Measurements from ENCODE around the gene ZNF101.

ZNF101 gene

DNA sequence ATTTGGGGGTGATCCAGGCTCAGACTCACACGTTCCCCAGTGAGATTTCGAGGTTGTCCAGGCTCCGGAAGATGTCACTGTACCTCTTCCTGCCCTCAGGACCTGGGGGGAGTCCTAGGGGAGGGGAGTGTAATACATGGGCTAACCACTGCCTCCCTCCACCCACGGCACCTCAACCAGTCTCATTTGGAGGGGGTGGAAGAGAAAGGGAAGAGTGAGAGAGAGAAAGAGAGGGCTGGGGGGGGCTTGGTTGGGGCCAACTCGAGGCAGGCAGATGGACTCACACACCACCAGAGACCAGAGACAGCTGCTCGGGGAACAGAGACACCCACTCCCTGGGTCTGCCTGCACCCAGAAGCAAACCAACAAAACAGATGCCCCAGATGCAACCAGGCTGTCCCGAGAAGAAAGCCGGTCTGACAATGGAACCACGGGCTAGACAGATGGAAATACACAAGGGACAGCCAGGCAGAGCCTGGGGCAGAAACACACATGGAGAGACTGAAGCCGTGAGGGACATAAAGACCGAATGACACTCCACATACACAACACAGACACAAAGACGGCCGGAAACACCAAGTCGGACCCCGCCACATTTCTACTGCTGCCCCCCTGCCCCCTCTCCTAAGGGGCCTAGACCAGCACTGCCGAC lies 26.0 kb upstream of the ZNF101 start:
- DNase-seq, result peak in 1 of 2 donors; percentile 36

DNA sequence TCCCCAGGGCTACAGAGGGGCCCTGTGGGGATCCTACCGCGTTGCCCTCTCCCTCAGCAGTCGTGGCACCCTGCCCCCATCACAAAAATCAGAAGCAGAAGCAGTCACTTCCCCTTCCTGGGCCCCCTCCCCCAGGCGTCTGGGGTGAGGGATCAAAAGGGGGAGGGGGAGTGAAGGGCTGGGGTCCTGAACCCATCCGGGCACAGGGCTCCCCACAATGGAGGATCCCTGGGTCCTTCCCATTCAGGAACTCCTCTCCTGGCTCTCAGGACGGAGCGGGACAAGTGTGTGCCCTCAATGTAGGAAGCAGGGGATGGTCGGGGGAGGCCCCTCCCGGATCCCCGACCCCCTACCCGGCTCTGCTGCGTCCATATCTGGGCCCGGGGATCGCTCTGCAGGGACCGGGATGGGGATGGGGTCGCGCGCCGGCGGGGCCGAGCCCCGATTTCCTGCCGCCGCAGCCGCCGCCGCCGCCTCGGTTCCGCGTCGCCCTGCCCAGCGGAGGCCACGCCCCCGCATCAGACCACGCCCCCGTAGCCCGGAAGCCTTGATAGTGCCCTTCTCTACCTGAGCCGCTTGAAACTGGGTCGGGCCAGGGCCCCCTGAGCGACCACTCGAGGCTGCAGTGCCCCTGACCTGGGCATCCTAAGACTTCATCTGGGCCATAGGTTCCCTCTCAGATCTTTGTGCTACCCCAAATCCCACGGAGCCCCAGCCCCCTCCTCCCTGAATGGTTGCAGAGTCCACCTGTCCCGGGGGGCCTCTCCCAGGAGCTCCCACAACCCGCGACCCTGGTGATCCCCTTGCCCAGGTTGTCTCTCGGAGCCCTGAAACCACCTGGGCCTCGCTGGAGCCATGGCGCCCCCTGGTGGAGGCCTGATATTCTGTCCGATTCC lies 25.2 kb upstream of the ZNF101 start, which contains the start of gene GMIP:
TSS of gene GMIP (minus strand) at position 500 of the 896 bp plus-strand sequence. CDS start at position 372, 128 bp downstream.
- DNase-seq, result peak; percentile 50 to 78

DNA sequence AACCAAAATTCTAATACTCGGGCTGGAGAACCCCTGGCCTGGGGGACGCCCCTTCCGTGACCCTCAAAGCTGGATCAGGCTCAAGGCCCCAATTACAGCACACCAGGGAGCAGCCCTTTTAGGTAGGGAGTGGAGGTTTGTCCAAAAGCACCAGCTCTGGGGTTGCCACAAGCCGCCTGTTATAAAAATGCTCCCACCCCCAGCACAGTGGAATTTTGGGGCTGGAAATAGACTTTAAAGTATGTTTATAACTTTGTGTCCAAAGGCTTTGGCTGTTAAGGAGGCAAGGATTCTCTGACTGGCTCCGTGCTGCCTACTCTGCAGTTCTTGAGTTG lies 24.6 kb upstream of the ZNF101 start:
- no peak for DNase-seq

DNA sequence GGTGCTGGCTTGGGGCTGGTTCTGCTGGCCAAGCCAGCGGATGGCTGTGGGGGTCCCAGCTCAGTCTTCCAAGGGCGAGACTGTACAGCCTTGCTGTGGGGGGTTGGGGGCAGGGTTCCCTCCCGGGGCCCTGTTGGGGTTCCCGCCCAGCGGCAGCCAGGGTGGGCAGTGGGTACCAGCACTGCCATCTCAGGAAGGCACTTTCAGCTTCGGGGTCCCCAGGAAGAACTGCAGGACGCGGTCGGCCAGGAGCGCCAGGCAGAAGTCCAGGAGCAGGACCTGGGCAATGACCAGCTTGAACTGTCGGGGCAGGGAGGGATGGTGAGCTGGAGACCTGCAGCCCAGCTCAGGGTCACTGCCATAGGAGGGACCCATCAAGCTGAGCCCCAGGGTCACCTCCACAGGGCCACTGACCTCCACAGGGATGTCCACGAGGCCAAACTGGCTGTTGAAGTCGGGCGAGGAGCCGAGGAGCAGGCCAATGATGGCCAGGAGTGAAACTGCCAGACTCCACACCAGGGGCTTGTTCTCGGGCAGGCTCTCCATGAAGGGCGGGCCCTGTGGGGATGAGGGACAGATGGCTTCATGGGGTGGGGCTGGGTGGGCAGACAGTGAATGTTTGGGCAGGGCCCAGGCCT lies 23.3 kb upstream of the ZNF101 start:
- no peak for DNase-seq

DNA sequence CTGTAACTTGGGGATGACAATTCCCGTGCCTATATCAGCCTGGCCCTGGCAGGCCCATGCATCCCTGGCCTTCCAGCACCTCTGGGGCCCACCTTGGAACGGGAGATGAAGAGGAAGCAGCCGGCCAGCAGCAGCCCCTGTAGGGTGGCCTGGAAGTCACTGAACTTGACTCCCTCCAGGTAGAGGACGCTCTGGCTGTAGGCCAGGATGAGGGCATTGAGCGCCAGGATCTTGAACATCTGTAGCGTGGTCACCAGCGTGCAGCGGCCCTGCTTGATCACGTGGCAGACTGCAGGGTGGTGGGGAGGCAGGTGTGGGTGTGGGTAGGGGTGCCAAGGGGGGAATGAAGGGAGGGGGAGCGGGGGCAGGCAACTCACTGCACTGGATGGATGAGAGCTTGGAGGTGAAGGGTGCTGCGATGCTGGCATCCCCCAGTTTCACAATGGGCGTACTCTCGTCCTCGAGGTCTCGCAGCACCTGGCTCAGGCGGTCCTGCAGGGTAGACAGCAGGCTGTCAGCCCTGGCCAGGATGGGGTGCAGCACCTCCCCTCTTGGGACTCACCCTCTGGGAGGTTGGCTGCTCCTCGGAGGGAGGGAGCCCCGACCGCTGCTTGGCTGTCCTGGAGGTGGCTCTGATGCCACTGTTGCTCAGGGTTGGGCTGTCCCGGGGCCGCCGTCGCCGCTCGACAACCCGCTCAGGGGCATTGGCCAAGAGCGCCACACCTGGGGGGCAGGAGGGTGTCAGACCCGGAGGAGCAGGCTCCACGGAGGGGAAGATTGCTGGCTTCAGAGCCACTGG lies 21.4 kb upstream of the ZNF101 start:
- no peak for DNase-seq

DNA sequence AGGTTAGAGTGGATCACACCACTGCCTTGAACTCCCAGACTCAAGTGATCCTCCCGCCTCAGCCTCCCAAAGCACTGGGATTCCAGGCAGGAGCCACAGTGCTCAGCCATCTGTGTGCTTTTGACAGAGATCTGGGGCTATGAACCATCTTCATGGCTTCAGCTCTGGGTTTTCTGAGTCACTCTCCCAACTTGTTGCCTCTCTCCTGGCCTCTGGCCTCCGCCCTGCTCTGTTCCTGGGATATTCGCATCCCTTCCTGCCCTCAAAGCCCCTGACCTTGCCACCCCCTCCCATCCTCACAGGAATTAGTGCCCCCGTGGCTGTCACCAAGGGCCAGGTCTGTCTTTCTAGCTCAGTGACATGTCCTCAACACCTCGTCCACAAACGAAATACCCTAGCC lies 19.5 kb upstream of the ZNF101 start:
- DNase-seq, result no peak

DNA sequence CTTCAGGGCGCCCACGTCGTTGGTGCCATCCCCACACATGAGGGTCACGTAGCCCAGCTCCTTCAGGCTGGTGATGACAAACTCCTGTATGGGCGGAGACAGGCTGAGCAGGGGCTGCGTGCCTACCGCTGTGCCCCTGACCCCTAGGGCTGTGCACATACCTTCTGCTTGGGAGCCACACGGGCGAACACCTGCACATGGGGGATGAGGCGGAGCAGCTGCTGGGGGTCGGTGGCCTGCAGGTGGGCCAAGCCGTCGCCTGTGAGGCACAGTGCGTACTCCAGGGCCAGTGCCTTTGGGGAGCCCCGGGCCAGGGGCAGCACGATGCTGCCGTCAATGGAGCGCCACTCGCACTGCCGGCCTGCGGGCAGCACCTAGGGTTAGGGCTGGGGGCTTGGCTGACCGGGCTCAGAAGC lies 19.1 kb upstream of the ZNF101 start:
- DNase-seq, result no peak

DNA sequence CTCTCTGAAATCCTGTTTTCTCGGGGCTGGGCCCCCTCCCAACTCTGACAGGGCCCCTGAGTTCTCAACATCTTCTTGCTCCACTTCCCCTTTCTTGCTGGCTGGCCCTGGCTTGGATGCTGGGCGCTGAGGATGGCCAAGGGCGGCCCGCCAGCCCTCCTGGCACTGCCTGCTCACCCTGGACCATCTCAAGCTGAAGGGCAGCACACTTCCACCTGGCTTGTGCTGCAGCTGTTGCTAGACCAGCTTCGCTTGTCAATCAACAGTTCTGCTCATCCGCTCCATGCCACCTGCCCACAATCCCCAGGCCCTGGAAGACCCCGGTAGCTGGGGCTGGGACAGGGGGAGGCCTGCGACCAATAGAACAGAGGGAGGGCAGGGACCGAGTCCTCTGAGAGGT lies 18.3 kb upstream of the ZNF101 start:
- DNase-seq, result no peak

DNA sequence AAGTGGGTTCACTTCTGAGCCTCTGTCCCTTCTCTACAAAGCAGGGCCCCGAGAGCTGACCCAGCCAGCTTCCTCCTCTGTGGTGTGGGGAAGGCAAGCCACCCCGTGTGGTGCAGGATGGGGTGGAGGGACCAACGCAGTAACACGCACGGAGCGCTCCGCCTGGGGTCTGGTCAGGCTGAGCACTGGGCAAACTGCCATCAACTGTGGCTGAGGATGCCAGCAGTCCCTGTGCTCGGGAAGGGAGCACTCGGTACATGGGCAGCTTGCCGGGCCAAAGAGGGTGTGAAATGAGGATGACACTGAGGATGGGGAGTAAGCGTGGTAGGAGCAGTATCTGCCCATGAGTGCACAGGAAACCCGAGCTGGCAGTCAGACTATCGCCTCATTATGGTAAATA lies 17.6 kb upstream of the ZNF101 start:
- DNase-seq, result no peak

DNA sequence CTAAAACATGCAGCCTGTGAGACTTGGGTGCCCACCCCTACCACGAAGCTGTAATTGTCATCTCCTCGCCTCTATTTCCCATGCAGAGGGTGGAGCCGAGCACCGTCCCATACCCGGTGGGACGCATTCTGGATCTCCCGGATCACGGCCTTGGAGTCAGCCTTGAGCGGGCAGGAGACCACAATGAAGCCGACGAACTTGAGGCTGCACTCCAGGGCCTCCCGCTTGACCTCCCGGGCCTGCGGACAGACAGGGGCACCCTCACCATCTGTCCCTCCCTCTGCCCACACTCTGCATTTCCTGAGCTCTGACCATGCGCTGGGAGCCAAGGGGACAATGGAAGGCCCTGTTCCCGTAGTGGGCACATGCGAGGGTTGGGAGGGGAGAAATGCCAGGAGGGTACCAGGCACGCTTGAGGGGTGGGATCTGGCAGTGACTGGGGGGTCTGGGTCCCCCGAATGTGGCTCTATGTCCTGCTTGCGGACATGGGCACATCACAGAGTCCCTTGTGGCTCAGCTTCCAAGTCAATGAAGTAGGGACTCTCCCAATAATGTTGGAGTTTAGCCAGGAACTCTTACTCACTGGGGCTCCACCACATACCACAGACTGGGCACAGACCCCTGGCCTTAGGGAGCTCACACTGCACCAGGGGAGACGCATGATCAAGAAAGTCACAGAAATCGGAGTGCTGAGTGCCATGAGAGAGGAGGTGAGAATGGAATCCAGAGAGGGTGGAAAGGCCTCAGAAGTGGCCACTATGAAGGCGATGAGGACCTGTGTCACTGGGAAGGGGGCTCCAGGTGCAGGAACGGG lies 15.9 kb upstream of the ZNF101 start:
- no peak for DNase-seq

DNA sequence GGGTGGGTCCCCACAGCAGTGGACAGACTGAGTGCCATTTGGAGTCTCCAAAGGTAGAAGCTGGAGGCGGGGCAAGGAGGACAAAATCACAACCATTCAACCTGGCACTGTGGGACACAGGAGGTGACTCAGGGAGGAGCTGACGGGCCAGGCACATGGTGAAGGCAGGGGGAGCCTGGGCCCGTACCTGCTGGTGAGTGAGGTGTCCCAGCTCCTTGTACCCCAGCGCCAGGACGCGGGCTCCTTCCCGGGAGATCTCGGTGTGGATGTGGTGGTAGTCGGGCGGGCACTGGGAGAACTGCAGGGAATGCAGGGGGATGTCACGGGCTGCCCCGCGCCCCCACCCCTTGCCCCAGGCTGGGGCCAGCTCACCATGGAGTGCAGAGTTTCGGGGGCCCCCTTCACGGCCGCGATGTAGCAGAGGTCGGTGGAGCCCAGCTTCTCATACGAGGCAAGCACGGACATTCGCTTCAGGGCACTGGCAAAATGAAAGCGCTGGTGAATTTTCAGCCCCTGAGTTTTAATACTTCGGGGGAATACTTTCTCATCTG lies 15.0 kb upstream of the ZNF101 start:
- DNase-seq, result no peak

DNA sequence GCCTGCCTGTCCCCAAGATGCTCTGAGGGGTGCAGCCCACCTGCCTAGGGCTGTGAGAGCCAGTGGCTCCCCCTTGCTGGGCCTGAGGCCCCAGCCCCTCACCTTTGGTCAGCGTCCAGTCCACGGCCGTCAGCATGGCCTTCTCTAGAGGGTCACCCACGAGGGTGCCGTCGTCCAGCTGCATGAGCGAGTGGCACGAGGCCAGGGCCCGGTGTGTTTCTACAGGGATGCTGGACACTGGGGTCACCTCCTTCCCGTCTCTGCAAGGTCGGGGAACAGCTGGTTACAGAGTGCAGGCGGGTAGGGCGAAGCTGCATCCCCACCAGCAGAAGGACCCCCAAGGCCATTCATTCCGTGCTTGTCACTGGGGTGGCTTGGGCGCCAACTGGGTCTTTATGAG lies 14.2 kb upstream of the ZNF101 start:
- no peak for DNase-seq

DNA sequence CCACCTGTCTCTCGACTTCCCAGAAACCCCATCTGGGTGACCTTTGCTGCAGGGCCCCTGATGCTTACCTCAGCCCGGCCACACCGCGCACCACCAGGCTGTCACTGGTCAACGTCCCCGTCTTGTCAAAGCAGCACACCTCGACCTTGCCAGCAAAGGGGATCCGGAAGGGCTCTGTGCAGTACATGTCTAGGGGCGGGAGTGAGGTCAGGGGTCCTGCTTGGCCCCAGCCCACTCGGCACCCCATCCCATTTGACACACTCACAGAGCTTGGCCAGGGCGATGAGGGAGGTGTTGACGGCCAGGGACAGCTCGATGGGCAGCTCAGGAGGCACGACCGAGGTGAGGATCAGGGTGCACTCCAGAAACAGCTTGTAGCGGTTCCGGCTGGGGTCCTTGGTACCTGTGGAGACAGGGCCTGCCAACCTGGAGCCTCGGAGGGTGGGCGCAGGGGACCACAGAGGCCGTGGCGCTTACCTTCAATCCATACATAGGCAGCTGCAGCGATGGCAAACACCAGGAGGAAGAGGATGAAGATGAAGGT lies 13.5 kb upstream of the ZNF101 start:
- DNase-seq, result no peak

DNA sequence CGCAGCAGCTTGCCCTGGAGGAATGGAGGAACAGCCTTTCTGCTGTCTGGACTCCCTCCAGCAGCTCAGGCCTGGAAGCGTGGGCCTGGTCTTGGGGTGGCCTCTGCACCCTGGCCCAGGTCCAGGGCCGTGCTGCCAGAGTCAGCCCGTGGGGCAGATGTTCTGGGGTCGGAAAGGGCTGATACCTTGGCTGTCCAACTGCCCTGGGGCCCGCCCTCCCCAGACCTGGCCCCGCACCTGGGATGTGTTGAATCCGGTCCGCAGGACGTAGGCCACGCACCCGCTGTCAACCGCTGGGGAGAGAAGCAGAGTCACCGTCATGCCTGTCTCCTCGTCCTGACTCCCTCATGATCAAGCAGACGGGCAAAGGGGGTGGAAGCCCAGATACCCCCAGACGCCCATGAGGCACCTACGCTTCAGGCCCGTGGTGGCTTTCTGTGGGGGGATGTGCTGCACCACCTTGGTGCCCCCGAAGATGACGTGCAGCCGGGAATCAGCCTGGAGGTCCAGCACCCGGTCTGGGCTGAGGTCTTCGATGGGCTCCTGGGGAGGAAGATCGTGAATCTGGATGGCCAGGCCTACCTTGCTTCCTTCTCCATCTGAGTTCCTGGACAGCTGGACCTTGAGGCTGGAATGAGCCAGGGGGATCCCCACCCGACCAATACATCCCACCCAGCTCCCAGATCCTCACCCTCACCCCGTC lies 12.8 kb upstream of the ZNF101 start:
- DNase-seq, result no peak

DNA sequence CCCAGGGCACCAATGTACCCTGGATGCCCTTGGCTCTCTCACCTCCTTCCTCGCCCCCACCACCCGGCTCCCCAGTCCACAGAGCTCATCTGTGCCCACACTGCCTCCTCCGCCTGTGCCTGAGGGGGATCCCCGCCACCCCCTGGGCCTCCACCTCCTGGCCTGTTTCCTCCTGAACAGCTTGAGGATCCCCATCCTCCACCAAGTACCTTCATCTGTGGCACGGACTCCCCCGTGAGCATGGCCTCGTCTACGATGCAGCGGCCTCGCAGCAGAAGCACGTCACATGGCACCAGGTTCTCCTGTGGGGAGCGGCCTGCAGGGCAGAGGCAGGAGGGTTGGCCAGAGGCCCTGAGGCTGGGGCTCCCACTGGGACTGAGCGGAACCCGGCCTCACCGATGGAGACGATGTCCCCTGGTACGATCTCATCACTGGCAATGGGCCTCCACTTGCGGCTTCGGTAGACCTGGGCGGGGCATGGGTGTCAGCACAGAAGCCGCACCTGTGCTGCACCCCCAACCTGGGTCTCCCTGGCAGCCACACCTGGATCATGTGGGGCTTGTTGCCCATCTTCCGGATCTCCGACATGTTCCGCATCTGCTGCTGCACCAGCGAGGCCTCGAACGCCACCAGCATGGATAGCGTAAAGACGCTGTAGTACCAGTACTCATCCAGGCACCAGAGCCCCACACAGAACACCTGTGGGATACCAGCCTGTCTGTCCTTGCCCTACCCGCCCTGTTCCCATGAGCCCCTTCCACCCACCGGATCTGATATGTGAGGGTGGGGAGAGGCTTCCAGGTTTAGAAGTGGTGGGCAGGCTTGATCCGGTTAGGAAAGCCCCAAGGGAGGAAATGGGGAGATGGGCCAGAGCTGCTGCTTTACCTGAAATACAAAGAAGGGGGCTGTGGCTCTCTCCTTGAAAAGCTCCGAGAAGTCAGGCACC lies 11.9 kb upstream of the ZNF101 start:
- no peak for DNase-seq

DNA sequence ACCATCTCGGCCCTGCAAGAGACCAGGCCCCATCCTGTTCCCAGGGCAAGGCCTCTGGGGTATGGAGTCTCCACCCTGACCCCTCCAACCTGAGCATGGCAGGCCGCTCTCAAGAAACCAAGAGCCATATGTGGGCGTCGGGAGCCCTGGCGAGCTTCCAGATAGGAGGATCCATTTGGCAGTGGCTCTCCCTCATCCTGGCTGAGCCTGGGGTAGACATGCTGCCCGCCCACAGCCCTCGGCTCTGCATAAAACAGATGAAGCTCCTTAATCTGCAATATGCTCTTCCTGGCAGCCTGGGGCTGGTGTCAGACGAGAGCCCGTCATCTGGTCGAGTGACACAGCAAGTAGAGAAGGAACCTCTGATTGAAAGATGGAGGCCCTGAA lies 11.2 kb upstream of the ZNF101 start:
- DNase-seq, result no peak

DNA sequence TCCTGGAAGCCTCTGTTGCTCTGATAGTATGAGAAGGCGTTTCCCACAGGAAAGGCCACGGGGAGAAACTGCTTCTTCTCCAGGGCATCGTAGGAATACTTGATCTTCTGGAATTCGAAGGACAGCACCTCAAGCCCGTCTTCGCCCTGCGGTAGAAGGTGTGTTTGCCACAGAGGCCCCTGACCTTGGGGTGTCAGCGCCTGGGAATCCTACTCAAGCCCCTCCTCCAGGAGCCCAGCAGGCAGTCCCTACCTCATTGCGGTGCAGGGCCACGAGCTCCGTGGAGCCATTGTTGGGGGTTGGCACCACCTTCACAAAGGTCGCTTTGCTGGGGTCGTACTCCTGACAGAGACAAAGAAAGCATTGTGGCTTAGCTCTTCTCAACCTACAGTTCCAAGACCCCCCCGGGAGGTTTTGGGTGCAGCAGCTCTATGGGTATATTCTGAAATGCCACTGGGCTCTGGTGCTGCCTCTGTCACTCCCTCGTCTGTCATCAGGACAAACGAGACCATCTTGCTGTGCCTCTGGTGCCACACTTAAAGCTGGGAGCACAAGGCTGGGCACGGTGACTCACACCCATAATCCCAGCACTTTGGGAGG lies 8.9 kb upstream of the ZNF101 start:
- no peak for DNase-seq

DNA sequence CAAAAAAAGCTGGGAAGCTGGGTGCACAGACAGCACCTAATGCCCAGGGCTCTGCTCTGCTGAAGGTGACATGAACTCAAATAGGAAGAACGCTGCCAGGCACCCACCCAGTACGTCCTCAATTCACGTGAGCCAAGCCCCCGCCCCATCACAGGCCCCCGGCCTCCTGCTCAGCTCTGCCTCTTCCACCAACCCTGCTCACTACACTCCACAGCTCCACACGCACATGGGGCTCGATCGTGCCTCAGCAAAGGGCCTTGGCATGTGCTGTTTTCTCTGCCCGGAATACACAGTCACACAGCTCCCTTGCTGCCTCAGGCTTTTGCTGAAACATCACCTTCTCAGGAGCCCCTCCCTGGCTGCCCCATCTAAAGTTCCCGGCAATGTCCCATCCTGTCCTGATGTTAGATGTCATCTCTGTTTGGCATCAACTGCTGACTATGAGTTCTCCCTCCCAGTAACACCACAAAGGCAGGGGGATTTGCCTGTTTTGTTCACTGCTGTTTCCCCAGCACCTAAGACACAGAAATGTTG lies 7.4 kb upstream of the ZNF101 start:
- DNase-seq, result no peak

DNA sequence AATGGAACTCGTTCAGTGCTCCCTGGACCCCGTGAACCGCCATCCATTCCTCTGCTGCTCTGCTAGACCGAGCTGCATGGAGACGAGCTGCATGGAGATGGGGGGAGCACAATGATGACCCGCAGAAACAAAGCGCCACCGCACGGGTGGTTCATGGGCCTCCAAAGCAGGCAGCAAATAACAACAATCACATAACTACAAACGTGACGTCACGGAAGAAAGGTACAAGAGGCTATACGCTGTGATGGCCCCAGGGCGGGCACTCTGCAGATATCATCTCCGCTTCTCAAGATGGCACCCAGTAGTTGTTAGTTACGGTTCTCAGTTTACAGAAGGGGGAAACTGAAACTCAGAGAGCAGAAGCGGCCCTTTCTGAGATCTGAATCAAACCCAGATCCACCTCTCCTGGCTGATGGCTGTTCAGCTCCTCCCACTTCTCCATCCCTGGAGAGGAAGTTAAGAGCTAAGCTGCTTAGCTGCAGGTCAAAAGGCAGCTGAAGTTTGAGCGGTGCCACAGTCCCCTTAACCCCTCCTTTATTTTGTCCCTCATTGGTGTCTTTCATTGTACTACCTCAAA lies 6.9 kb upstream of the ZNF101 start:
- peak in 1 of 2 donors; percentile 4 for DNase-seq
